Neural progenitor cell (in vitro differentiated cells): ENCODE results near the gene IFNA16. TPM values are rescaled to one million over a fixed set of nuclear protein-coding genes. Genes with fewer than 3 reads are reported as not detected.

Experiments
- DNase-seq: peaks from one replicate; pipeline ENCODE4 v3.0.0-alpha.2; 2016; ENCODE audit warnings: low spot score
- H2AFZ ChIP-seq: fragments of 200-600 bp; sonication (generic); replicated peaks from 2 replicates; pipeline ENCODE4 v1.6.1; 2016; ENCODE audit warnings: antibody characterized with exemption
- H3F3A ChIP-seq: fragments of 200-600 bp; sonication (generic); 2 replicates; pipeline ENCODE4 v1.6.1; 2016; ENCODE audit warnings: antibody characterized with exemption, low read depth
- H3K27ac ChIP-seq: fragments of 200-600 bp; sonication (generic); 2 replicates; pipeline ENCODE4 v1.5.1; 2016; ENCODE audit warnings: mild to moderate bottlenecking
- H3K27me3 ChIP-seq: fragments of 200-600 bp; sonication (generic); 2 replicates; pipeline ENCODE4 v1.6.1; 2016; ENCODE audit warnings: mild to moderate bottlenecking, moderate library complexity
- H3K36me3 ChIP-seq: fragments of 200-600 bp; sonication (generic); 2 replicates; pipeline ENCODE4 v1.5.1; 2016
- H3K4me1 ChIP-seq: fragments of 200-600 bp; sonication (generic); 2 replicates; pipeline ENCODE4 v1.6.1; 2016; ENCODE audit warnings: mixed run types
- H3K4me2 ChIP-seq: fragments of 200-600 bp; sonication (generic); 2 replicates; pipeline ENCODE4 v1.6.1; 2016
- H3K4me3 ChIP-seq: fragments of 200-600 bp; sonication (generic); 2 replicates; pipeline ENCODE4 v1.5.1; 2016
- H3K79me2 ChIP-seq: fragments of 200-600 bp; sonication (generic); 2 replicates; pipeline ENCODE4 v1.6.1; 2016; ENCODE audit warnings: low read depth
- H3K9ac ChIP-seq: fragments of 200-600 bp; sonication (generic); 2 replicates; pipeline ENCODE4 v1.6.1; 2016
- H3K9me3 ChIP-seq: fragments of 200-600 bp; sonication (generic); 2 replicates; pipeline ENCODE4 v1.5.1; 2016; ENCODE audit warnings: low read depth
- H4K20me1 ChIP-seq: fragments of 200-600 bp; sonication (generic); 2 replicates; pipeline ENCODE4 v1.6.1; 2016; ENCODE audit warnings: low read depth
- H3K27ac Mint-ChIP-seq: 3 replicates; pipeline ENCODE4 v1.8.0; 2021; ENCODE audit warnings: mixed read lengths
- H3K27me3 Mint-ChIP-seq: 2 replicates; pipeline ENCODE4 v1.8.0; 2022; ENCODE audit warnings: low read depth, mild to moderate bottlenecking, inconsistent platforms, moderate library complexity, mixed read lengths; ENCODE audit not compliant: insufficient read depth
- H3K36me3 Mint-ChIP-seq: 3 replicates; pipeline ENCODE4 v1.8.0; 2021; ENCODE audit warnings: mixed read lengths
- H3K4me1 Mint-ChIP-seq: 3 replicates; pipeline ENCODE4 v1.8.0; 2021; ENCODE audit warnings: mixed read lengths
- H3K4me3 Mint-ChIP-seq: 3 replicates; pipeline ENCODE4 v1.8.0; 2021; ENCODE audit warnings: mild to moderate bottlenecking, moderate library complexity, mixed read lengths
- H3K9me3 Mint-ChIP-seq: 3 replicates; pipeline ENCODE4 v1.8.0; 2020; ENCODE audit warnings: mixed read lengths
- CTCF ChIP-seq: fragments of 200-600 bp; sonication (generic); IDR thresholded peaks from 2 replicates; pipeline ENCODE4 v1.5.1; 2017; ENCODE audit warnings: antibody characterized with exemption, mild to moderate bottlenecking
- EZH2 ChIP-seq: fragments of 200-600 bp; sonication (generic); IDR thresholded peaks from 2 replicates; pipeline ENCODE4 v1.6.1; 2017; ENCODE audit warnings: antibody characterized with exemption, mild to moderate bottlenecking, moderate library complexity
- EZH2phosphoT487 ChIP-seq: fragments of 200-600 bp; sonication (generic); IDR thresholded peaks from 2 replicates; pipeline ENCODE4 v1.6.1; 2017; ENCODE audit warnings: antibody characterized with exemption
- total RNA-seq: library from RNA; depleted of rRNA; stranded (reverse); fragments of >200 nt; gene quantifications from 2 replicates; pipeline ENCODE4 v1.2.3, GENCODE V29; 2015; ENCODE audit warnings: low replicate concordance

The IFNA16 gene
- total RNA-seq, 1 donor from 2014 or later, result not detected

- Histone ChIP-seq H3K4me2 (no peak overlapping the region), H3K79me2 (no peaks in the 10 kb centered on the region), H3K27ac (no peak overlapping the region), H3K27me3 (peaks cover 18% of the 10 kb centered on the region), H2AFZ (no peak overlapping the region), H3K9ac (no peak overlapping the region), H4K20me1 (no peaks in the 10 kb centered on the region), H3K4me1 (no peaks in the 10 kb centered on the region), H3F3A (no peaks in the 10 kb centered on the region), H3K36me3 (no peaks in the 10 kb centered on the region), H3K9me3 (no peaks in the 10 kb centered on the region), H3K4me3 (no peak overlapping the region)
- DNase-seq, result no peak
- H3K4me1 Mint-ChIP-seq, result no peaks in the 10 kb centered on the region
- no peak overlapping the region for H3K27ac Mint-ChIP-seq
- H3K36me3 Mint-ChIP-seq, result no peaks in the 10 kb centered on the region
- no peaks in the 10 kb centered on the region for H3K9me3 Mint-ChIP-seq
- H3K4me3 Mint-ChIP-seq, result no peak overlapping the region
- H3K27me3 Mint-ChIP-seq, result peaks cover 4% of the 10 kb centered on the region
- TF ChIP-seq EZH2phosphoT487 (no peak), CTCF (no peak), EZH2 (no peak)
Measured at GRCh38 chr9:21234153-21234687, 17.1 kb upstream of the IFNA16 start.

- no peak for TF ChIP-seq CTCF
- no peak for TF ChIP-seq EZH2phosphoT487
- TF ChIP-seq EZH2, result no peak
- no peak for DNase-seq
- Mint-ChIP-seq H3K4me3 (no peak overlapping the region), H3K9me3 (no peaks in the 10 kb centered on the region), H3K36me3 (no peaks in the 10 kb centered on the region), H3K27me3 (peaks cover 4% of the 10 kb centered on the region), H3K4me1 (no peaks in the 10 kb centered on the region), H3K27ac (no peak overlapping the region)
- no peak overlapping the region for H3K27ac ChIP-seq
- no peaks in the 10 kb centered on the region for H4K20me1 ChIP-seq
- H3K9ac ChIP-seq, result no peak overlapping the region
- no peaks in the 10 kb centered on the region for H3F3A ChIP-seq
- no peak overlapping the region for H3K4me3 ChIP-seq
- H3K36me3 ChIP-seq, result no peaks in the 10 kb centered on the region
- no peaks in the 10 kb centered on the region for H3K4me1 ChIP-seq
- no peak overlapping the region for H2AFZ ChIP-seq
- H3K27me3 ChIP-seq, result peaks cover 13% of the 10 kb centered on the region
- no peaks in the 10 kb centered on the region for H3K79me2 ChIP-seq
- H3K9me3 ChIP-seq, result no peaks in the 10 kb centered on the region
- no peak overlapping the region for H3K4me2 ChIP-seq
Measured at GRCh38 chr9:21233258-21233657, 16.1 kb upstream of the IFNA16 start.

GRCh38 chr9:21228122-21228521 lies 11.0 kb upstream of the IFNA16 start, which contains the start of gene IFNA17:
IFNA17 (minus strand) TSS chr9:21228222; CDS start chr9:21228173, 49 bp downstream.
- Histone ChIP-seq H3K9me3 (no peaks in the 10 kb centered on the region), H3F3A (no peaks in the 10 kb centered on the region), H3K4me2 (no peak within 1 kb of the TSS), H3K79me2 (no peaks in the 10 kb centered on the region), H3K27ac (no peak within 1 kb of the TSS), H3K27me3 (no peaks in the 10 kb centered on the region), H2AFZ (no peak within 1 kb of the TSS), H4K20me1 (no peaks in the 10 kb centered on the region), H3K36me3 (no peaks in the 10 kb centered on the region), H3K4me1 (no peaks in the 10 kb centered on the region), H3K4me3 (no peak within 1 kb of the TSS), H3K9ac (no peak within 1 kb of the TSS)
- Mint-ChIP-seq H3K27me3 (peaks cover under 1% of the 10 kb centered on the region), H3K27ac (no peak within 1 kb of the TSS), H3K9me3 (no peaks in the 10 kb centered on the region), H3K4me1 (no peaks in the 10 kb centered on the region), H3K4me3 (no peak within 1 kb of the TSS), H3K36me3 (no peaks in the 10 kb centered on the region)
- no peak for TF ChIP-seq CTCF
- TF ChIP-seq EZH2phosphoT487, result no peak
- TF ChIP-seq EZH2, result no peak
- DNase-seq, result no peak
